ENCODE data around the gene NR3C1.

DNA sequence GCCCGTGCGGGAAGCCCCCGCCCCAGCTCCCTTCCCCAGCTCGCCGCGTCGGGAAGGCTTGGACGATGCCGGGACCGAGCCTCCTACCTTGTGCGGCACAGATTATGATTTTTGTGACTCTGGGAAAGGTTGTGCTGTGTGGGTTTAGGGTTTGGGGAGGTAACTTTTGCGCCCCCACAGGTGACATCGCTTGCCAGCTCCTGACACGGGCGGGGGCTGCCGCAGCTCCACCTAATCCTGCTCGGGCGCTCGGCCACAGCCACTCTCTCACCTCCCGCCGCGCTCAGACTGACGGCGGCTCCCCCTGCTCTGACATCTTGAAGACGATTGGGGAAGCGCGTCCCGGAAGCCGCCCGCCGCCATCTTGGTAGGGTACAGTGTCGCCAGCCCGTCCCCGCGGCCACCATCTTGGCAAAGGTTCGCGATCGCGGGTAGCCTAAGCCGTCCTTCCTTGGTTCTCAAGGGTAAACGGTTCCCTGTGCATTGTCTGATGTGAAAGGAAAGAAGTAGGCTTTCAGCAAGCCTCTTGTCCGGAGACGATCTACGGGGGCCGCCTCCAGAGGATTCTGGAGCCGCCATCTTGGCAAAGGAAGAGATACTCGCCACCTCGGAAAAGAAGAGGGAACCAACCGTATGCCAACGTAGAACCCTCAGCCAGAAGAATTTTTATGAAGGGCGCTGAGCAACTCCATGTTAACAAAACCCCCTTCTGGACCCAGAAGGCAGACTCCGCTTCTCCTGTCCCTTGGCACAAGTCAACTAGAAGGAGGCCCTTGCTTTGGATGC, 1.8 kb upstream of the NR3C1 start:
- TF ChIP-seq CTCF (IDR thresholded peaks at IDR 0.05; ENCODE audit: insufficient read depth, low read length, poor library complexity, severe bottlenecking) (peak; percentile 32), EZH2phosphoT487 (conservative IDR thresholded peaks at IDR 0.05; ENCODE audit: low read length) (no peak)
